ENCODE results near the gene ARID3B. TPM values are rescaled to one million over a fixed set of nuclear protein-coding genes. Genes with fewer than 3 reads are reported as not detected.

ARID3B gene
- total RNA-seq, 4 donors from 2014 or later: 5.9 to 7.7 (median 6.2) TPM

DNA sequence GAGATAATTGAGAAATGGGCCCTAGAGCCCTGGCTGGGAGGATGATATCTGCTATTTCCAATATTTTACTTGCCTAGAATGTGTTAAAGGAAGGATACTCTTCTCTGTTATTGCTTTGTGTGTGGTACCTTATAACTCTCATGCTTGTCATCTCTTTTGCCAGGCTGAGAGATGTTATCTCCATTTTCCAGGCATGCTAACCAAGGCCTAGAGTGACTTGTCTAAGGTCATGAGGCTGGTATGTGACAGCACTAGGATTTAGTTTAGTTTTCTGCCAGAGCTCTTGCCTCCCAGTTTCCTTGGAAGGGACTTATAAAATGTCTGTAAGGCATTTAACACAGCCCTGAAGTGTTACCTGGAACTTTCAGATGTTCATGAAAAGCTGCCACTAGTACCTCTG lies 76.0 kb downstream of the ARID3B start:
- TF ChIP-seq, protein P1, sequence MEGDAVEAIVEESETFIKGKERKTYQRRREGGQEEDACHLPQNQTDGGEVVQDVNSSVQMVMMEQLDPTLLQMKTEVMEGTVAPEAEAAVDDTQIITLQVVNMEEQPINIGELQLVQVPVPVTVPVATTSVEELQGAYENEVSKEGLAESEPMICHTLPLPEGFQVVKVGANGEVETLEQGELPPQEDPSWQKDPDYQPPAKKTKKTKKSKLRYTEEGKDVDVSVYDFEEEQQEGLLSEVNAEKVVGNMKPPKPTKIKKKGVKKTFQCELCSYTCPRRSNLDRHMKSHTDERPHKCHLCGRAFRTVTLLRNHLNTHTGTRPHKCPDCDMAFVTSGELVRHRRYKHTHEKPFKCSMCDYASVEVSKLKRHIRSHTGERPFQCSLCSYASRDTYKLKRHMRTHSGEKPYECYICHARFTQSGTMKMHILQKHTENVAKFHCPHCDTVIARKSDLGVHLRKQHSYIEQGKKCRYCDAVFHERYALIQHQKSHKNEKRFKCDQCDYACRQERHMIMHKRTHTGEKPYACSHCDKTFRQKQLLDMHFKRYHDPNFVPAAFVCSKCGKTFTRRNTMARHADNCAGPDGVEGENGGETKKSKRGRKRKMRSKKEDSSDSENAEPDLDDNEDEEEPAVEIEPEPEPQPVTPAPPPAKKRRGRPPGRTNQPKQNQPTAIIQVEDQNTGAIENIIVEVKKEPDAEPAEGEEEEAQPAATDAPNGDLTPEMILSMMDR (IDR thresholded peaks at IDR 0.05): no peak
- no peak for TF ChIP-seq POLR2A (IDR thresholded peaks at IDR 0.05)
- H3K27ac ChIP-seq: peak overlapping the region in 2 of 3 donors; percentile 98
- no peaks in the 10 kb centered on the region for H3K9me3 ChIP-seq
- intact Hi-C loops (cut with DNase I): loop anchor here (10.0 kb wide), 1 partner anchor 232 kb away; no protein-coding TSS in a partner anchor
- peak overlapping the region in 2 of 3 donors; percentile 79 to 98 for H3K4me3 ChIP-seq (replicated peaks in 1 of 3)
- DNase-seq: no peak
- no peaks in the 10 kb centered on the region for H3K27me3 ChIP-seq
- peaks cover 19 to 27% of the 10 kb centered on the region in 2 donors for H3K36me3 ChIP-seq
- peaks cover 17 to 19% of the 10 kb centered on the region in 2 donors for H3K4me1 ChIP-seq

DNA sequence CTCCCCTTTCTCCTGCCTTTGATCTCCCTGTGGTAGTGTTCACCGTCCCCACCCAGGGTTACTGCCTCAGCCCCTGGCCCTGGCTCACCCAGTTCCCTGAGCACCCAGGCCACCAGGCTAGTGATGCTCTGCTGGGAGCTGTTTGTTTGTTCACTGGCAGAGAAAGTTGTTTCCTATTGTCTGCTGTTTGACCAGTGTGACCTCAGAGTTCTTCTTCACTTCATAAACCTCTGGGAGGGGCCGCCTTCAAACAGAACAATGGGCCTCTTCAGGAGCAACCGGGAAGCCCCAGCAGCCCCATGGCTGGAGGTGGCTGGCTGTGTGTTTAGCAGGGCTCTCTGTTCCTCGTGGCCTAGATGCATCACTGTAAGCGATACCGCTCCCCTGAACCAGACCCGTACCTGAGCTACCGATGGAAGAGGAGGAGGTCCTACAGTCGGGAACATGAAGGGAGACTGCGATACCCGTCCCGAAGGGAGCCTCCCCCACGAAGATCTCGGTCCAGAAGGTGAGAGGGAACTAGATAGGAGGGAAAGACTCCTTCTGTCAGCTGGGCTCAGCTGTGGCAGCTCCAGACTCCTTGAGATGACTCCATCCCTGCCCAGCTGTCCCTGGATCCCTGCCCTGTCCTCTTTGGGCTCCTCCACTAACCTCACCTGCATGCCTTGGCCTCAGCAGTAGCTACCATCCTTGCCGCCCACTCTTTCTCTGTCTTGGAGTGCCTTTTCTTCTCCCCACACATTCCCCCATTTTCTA lies 78.0 kb downstream of the ARID3B start:
- H3K4me1 ChIP-seq: peaks cover 17 to 19% of the 10 kb centered on the region in 2 donors
- no peak for DNase-seq
- H3K9me3 ChIP-seq: no peaks in the 10 kb centered on the region
- H3K27ac ChIP-seq: no peak overlapping the region
- 81 to 86% methylated on average over 15 of the region's 15 CpGs for WGBS, 2 donors
- H3K4me3 ChIP-seq (replicated peaks in 1 of 3): no peak overlapping the region
- peaks cover 40 to 47% of the 10 kb centered on the region in 2 donors for H3K36me3 ChIP-seq
- intact Hi-C loops (cut with DNase I): loop anchor here (10.0 kb wide), 1 partner anchor 234 kb away; no protein-coding TSS in a partner anchor
- no peaks in the 10 kb centered on the region for H3K27me3 ChIP-seq
- TF ChIP-seq POLR2A (IDR thresholded peaks at IDR 0.05): no peak
- TF ChIP-seq, protein P1 (IDR thresholded peaks at IDR 0.05): no peak

DNA sequence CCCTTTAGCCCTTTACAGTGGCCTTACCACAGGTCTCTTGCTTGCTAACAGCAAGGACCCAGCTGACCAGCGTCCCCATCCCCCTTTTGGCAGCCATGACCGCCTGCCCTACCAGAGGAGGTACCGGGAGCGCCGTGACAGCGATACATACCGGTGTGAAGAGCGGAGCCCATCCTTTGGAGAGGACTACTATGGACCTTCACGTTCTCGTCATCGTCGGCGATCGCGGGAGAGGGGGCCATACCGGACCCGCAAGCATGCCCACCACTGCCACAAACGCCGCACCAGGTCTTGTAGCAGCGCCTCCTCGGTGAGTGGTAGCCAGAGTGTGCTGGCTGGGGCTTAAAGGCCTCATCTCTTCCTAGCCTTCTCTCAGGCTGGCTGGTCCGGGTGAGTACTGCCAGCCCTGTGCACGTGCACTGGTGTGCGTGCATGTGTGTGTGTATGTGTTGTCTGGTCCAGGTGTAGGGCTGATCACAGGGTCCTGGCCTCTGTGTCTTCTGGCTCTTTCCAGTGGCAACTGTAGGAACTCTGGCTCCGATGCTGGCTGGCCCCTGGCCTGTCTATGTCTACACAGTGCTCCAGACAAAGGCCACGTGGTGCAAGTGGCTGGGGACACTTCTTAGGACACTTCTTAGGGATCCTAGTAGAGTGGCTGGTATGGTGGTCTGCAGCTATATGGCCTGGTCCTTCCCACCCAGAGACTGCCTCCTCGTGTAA lies 79.1 kb downstream of the ARID3B start:
- no peaks in the 10 kb centered on the region for H3K27me3 ChIP-seq
- no peak overlapping the region for H3K27ac ChIP-seq
- no peak for TF ChIP-seq POLR2A (IDR thresholded peaks at IDR 0.05)
- TF ChIP-seq, protein P1 (IDR thresholded peaks at IDR 0.05): no peak
- H3K4me1 ChIP-seq: peaks cover 17 to 19% of the 10 kb centered on the region in 2 donors
- H3K4me3 ChIP-seq (replicated peaks in 1 of 3): no peak overlapping the region
- WGBS, 2 donors: 91 to 93% methylated on average over 24 to 27 of the region's 27 CpGs
- H3K9me3 ChIP-seq: no peaks in the 10 kb centered on the region
- DNase-seq: no peak
- intact Hi-C loops (cut with DNase I): loop anchor here (10.0 kb wide), 2 partner anchors 165 to 235 kb away; no protein-coding TSS in a partner anchor
- H3K36me3 ChIP-seq: peaks cover 50 to 57% of the 10 kb centered on the region in 2 donors

DNA sequence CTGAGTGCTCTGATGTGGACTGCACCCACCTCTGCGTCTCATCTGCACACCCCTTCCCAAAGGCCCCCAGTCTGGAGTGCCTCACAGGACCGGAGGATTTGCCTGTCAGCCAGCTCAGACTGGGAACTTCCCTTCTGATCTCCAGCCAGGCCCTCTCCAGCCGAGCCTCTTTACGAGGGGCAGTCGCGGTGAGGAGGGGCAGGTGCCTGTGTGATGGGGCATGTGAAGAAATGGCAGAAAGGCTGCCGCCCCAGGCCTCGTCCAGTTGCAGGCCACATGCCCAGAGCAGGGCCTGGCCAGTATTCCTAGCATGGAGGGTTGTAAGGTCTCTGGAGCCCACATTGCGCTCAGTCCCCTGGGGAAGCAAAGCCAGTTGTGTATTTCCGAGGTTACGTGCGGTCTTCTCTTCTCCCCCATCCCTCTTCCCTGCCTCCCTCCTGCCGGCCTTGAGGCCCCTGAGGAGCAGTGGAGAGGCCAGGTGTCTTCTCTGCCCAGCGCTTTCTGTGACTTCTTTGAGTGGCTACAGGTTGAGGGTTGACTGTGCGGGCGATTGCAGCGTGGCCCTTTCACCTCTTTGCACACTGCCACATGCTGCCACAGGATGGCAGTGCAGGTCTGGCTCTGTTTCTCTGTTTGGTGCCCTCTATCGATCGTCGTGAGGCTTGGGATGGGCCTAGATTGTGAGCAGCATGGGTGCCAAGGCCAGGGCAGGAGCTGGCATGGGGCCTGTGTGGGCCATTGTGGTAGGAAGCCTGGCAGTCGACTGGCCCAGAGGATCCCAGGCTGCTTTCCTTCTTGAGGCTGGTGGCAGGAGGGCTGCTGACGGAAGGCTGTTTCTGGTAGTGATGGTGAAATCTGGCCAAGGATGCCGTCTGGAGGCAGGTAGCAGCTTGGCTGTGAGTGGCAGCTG lies 79.9 kb downstream of the ARID3B start:
- Histone ChIP-seq H3K4me1 (peaks cover 17 to 19% of the 10 kb centered on the region in 2 donors), H3K9me3 (no peaks in the 10 kb centered on the region), H3K36me3 (peaks cover 58 to 65% of the 10 kb centered on the region in 2 donors), H3K27me3 (no peaks in the 10 kb centered on the region), H3K27ac (no peak overlapping the region), H3K4me3 (replicated peaks in 1 of 3) (no peak overlapping the region)
- TF ChIP-seq, protein P1 (IDR thresholded peaks at IDR 0.05): peak in 5 of 6 experiments; percentile 15 to 69 (median 55)
- TF ChIP-seq POLR2A (IDR thresholded peaks at IDR 0.05): no peak
- peak; percentile 44 to 50 for DNase-seq
- 54 to 61% methylated on average over 14 to 23 of the region's 23 CpGs for WGBS, 2 donors
- intact Hi-C loops (cut with DNase I): loop anchor here (10.0 kb wide), 1 partner anchor 166 kb away; no protein-coding TSS in a partner anchor

Measured in thyroid gland (tissue), 4 donors.